Measurements from ENCODE around the gene WDR36.

DNA sequence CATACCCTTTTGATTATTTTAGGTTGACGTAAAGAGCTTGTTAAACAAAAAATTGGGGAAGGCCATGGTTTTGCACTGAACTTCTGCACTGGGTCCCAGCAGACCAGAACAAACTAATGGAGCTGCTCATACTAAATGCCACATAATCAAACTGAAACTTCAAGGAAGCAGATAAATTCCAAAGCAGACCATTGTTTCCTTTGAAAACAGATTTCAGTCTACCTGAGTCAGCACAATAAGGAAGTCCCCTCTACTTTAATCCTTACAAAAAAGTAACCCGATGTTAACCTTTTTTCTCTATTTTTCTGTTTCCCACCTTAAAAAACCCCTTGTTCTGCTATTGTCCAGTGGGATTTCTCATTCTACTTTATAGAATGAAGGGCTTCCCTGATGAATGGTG is 39.2 kb downstream of the WDR36 start:
- no peak for TF ChIP-seq GABPA (IDR thresholded peaks at IDR 0.05; ENCODE audit: low read depth)
- TF ChIP-seq CTCF (IDR thresholded peaks at IDR 0.05), result no peak
- TF ChIP-seq FOXJ3 (CRISPR knock-in tag; IDR thresholded peaks at IDR 0.05), result no peak
- TF ChIP-seq NFIC (IDR thresholded peaks at IDR 0.05; ENCODE audit: borderline replicate concordance), result no peak
- TF ChIP-seq JUND (IDR thresholded peaks at IDR 0.05), result no peak
- TF ChIP-seq, protein P1, sequence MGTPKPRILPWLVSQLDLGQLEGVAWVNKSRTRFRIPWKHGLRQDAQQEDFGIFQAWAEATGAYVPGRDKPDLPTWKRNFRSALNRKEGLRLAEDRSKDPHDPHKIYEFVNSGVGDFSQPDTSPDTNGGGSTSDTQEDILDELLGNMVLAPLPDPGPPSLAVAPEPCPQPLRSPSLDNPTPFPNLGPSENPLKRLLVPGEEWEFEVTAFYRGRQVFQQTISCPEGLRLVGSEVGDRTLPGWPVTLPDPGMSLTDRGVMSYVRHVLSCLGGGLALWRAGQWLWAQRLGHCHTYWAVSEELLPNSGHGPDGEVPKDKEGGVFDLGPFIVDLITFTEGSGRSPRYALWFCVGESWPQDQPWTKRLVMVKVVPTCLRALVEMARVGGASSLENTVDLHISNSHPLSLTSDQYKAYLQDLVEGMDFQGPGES (IDR thresholded peaks at IDR 0.05; ENCODE audit: low read depth, low read length), result no peak
- no peak for TF ChIP-seq SMC3 (IDR thresholded peaks at IDR 0.05; ENCODE audit: low read depth, low read length)
- TF ChIP-seq FOXM1 (IDR thresholded peaks at IDR 0.05; ENCODE audit: low read depth), result no peak
- no peak for TF ChIP-seq SIN3A (IDR thresholded peaks at IDR 0.05; ENCODE audit: borderline replicate concordance, low read depth, low read length)
- TF ChIP-seq POLR2AphosphoS5 (IDR thresholded peaks at IDR 0.05; ENCODE audit: low read depth, low read length), result no peak
- TF ChIP-seq EP300 (IDR thresholded peaks at IDR 0.05; ENCODE audit: borderline replicate concordance in 1 of 2, low read depth in 1 of 2, low read length in 1 of 2), result no peak

Measured in SK-N-SH (cell line).